HEK293 (cell line): ENCODE results near the gene DGKD.

Source experiments
- BCL11B ChIP-seq: fragments of 450-650 bp; formaldehyde crosslinking; IDR thresholded peaks from 2 replicates; pipeline ENCODE4 v1.5.1; 2016; ENCODE audit warnings: low read depth, missing biosample characterization, missing genetic modification characterization
- HOXD13 ChIP-seq: sonication (generic); formaldehyde crosslinking; IDR thresholded peaks from 2 replicates; pipeline ENCODE4 v1.8.0; 2022; ENCODE audit warnings: missing genetic modification reagents, borderline replicate concordance
- KLF8 ChIP-seq: fragments of 450-650 bp; formaldehyde crosslinking; IDR thresholded peaks from 2 replicates; pipeline ENCODE4 v1.5.1; 2016; ENCODE audit warnings: missing biosample characterization, missing genetic modification characterization
- OVOL3 ChIP-seq: fragments of 450-650 bp; formaldehyde crosslinking; IDR thresholded peaks from 2 replicates; pipeline ENCODE4 v1.5.1; 2016; ENCODE audit warnings: missing biosample characterization, missing genetic modification characterization
- ZBTB48 ChIP-seq: fragments of 450-650 bp; formaldehyde crosslinking; IDR thresholded peaks from 2 replicates; pipeline ENCODE4 v1.5.1; 2016; ENCODE audit warnings: missing biosample characterization, missing genetic modification characterization
- ZBTB8A ChIP-seq: fragments of 450-650 bp; formaldehyde crosslinking; IDR thresholded peaks from 2 replicates; pipeline ENCODE4 v1.5.1; 2016; ENCODE audit warnings: missing biosample characterization, missing genetic modification characterization
- ZFHX2 ChIP-seq: fragments of 450-650 bp; formaldehyde crosslinking; conservative IDR thresholded peaks from 2 replicates; pipeline ENCODE4 v1.5.1; 2016; ENCODE audit warnings: missing biosample characterization, missing genetic modification characterization
- ZFP37 ChIP-seq: fragments of 450-650 bp; formaldehyde crosslinking; IDR thresholded peaks from 2 replicates; pipeline ENCODE4 v1.5.1; 2016; ENCODE audit warnings: missing biosample characterization, missing genetic modification characterization
- ZFP69B ChIP-seq: fragments of 450-650 bp; formaldehyde crosslinking; IDR thresholded peaks from 2 replicates; pipeline ENCODE4 v1.5.1; 2016; ENCODE audit warnings: missing biosample characterization, missing genetic modification characterization
- ZNF16 ChIP-seq: fragments of 450-650 bp; formaldehyde crosslinking; IDR thresholded peaks from 2 replicates; pipeline ENCODE4 v1.5.1; 2016; ENCODE audit warnings: low read depth, missing biosample characterization, missing genetic modification characterization
- ZNF266 ChIP-seq: fragments of 450-650 bp; formaldehyde crosslinking; IDR thresholded peaks from 2 replicates; pipeline ENCODE4 v1.5.1; 2016; ENCODE audit warnings: missing biosample characterization, missing genetic modification characterization, low read depth
- ZNF324 ChIP-seq: fragments of 450-650 bp; formaldehyde crosslinking; IDR thresholded peaks from 2 replicates; pipeline ENCODE4 v1.5.1; 2016; ENCODE audit warnings: missing biosample characterization, missing genetic modification characterization
- ZNF335 ChIP-seq: fragments of 450-650 bp; formaldehyde crosslinking; conservative IDR thresholded peaks from 2 replicates; pipeline ENCODE4 v1.5.1; 2016; ENCODE audit warnings: missing biosample characterization, missing genetic modification characterization
- ZNF341 ChIP-seq: fragments of 450-650 bp; formaldehyde crosslinking; IDR thresholded peaks from 2 replicates; pipeline ENCODE4; 2016; ENCODE audit warnings: low read depth, missing biosample characterization, missing genetic modification characterization
- ZNF366 ChIP-seq: fragments of 450-650 bp; formaldehyde crosslinking; conservative IDR thresholded peaks from 2 replicates; pipeline ENCODE4 v1.5.1; 2016; ENCODE audit warnings: missing biosample characterization, missing genetic modification characterization
- ZNF37A ChIP-seq: fragments of 450-650 bp; IDR thresholded peaks from 2 replicates; pipeline ENCODE4 v1.5.1; 2018; ENCODE audit warnings: missing biosample characterization, missing genetic modification characterization
- ZNF391 ChIP-seq: fragments of 450-650 bp; formaldehyde crosslinking; IDR thresholded peaks from 2 replicates; pipeline ENCODE4 v1.5.1; 2016; ENCODE audit warnings: low read depth, missing biosample characterization, missing genetic modification characterization, borderline replicate concordance
- ZNF529 ChIP-seq: fragments of 450-650 bp; formaldehyde crosslinking; IDR thresholded peaks from 2 replicates; pipeline ENCODE4 v1.5.1; 2017; ENCODE audit warnings: missing genetic modification characterization, missing biosample characterization; ENCODE audit not compliant: insufficient replicate concordance
- ZNF629 ChIP-seq: fragments of 450-650 bp; formaldehyde crosslinking; IDR thresholded peaks from 2 replicates; pipeline ENCODE4 v1.5.1; 2017; ENCODE audit warnings: missing biosample characterization, missing genetic modification characterization
- ZNF645 ChIP-seq: fragments of 450-650 bp; formaldehyde crosslinking; IDR thresholded peaks from 2 replicates; pipeline ENCODE4; 2016; ENCODE audit warnings: missing biosample characterization, missing genetic modification characterization
- ZNF654 ChIP-seq: fragments of 450-650 bp; formaldehyde crosslinking; IDR thresholded peaks from 2 replicates; pipeline ENCODE4 v1.5.1; 2016; ENCODE audit warnings: low read depth, missing biosample characterization, missing genetic modification characterization
- ZNF664 ChIP-seq: fragments of 450-650 bp; formaldehyde crosslinking; IDR thresholded peaks from 2 replicates; pipeline ENCODE4 v1.5.1; 2016; ENCODE audit warnings: missing biosample characterization, missing genetic modification characterization
- ZNF776 ChIP-seq: fragments of 450-650 bp; formaldehyde crosslinking; IDR thresholded peaks from 2 replicates; pipeline ENCODE4 v1.5.0; 2017; ENCODE audit warnings: missing biosample characterization, missing genetic modification characterization, borderline replicate concordance
- TF ChIP-seq, protein P1 (sequence below): fragments of 450-650 bp; formaldehyde crosslinking; IDR thresholded peaks from 2 replicates; pipeline ENCODE4 v1.5.1; 2016; ENCODE audit warnings: missing biosample characterization, missing genetic modification characterization, borderline replicate concordance
- TF ChIP-seq, protein P2 (sequence below): fragments of 450-650 bp; formaldehyde crosslinking; IDR thresholded peaks from 2 replicates; pipeline ENCODE4 v1.5.1; 2017; ENCODE audit warnings: missing biosample characterization, missing genetic modification characterization
- TF ChIP-seq, protein P3 (sequence below): fragments of 450-650 bp; formaldehyde crosslinking; IDR thresholded peaks from 2 replicates; pipeline ENCODE4 v1.5.1; 2016; ENCODE audit warnings: missing biosample characterization, missing genetic modification characterization
- TF ChIP-seq, protein P4 (sequence below): fragments of 450-650 bp; formaldehyde crosslinking; IDR thresholded peaks from 2 replicates; pipeline ENCODE4 v1.5.1; 2016; ENCODE audit warnings: missing biosample characterization, missing genetic modification characterization
- TF ChIP-seq, protein P5 (sequence below): fragments of 450-650 bp; IDR thresholded peaks from 2 replicates; pipeline ENCODE4 v1.5.1; 2018; ENCODE audit warnings: missing biosample characterization, missing genetic modification characterization

Gene DGKD

DNA sequence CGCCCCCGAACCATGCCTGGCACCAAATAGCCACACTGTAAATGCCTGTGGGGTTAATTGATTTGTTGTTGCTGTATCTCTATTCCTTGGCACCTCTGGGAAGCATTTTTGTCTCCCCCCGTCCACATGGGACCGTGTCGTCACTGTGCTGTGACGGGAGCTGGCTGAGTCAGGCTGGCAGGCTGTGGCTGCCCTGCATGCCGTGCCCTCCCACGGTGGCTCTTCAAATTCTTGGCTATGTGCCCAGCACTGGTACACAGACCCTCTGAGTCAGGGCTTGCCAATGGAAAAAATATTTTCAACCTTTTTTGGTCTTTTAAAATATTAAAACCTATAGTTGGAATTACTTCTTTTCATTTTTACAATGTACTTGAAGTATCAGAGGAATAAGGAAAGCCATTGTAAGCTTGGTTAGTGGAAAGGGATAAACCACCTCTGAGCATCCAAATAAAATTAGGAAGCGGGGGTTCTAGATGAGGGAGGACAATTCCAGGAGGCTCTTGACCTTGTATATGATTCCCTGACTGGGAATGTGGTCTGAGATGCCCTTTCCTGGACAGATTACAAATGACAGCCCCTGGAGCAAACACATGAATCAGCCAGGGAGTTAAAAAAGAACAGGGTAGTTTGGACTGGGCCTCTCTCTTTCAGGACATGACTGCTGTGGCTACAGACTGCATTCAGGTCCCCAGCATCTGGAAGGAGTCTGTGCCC, 59.4 kb downstream of the DGKD start (continued):
- TF ChIP-seq, protein P1, sequence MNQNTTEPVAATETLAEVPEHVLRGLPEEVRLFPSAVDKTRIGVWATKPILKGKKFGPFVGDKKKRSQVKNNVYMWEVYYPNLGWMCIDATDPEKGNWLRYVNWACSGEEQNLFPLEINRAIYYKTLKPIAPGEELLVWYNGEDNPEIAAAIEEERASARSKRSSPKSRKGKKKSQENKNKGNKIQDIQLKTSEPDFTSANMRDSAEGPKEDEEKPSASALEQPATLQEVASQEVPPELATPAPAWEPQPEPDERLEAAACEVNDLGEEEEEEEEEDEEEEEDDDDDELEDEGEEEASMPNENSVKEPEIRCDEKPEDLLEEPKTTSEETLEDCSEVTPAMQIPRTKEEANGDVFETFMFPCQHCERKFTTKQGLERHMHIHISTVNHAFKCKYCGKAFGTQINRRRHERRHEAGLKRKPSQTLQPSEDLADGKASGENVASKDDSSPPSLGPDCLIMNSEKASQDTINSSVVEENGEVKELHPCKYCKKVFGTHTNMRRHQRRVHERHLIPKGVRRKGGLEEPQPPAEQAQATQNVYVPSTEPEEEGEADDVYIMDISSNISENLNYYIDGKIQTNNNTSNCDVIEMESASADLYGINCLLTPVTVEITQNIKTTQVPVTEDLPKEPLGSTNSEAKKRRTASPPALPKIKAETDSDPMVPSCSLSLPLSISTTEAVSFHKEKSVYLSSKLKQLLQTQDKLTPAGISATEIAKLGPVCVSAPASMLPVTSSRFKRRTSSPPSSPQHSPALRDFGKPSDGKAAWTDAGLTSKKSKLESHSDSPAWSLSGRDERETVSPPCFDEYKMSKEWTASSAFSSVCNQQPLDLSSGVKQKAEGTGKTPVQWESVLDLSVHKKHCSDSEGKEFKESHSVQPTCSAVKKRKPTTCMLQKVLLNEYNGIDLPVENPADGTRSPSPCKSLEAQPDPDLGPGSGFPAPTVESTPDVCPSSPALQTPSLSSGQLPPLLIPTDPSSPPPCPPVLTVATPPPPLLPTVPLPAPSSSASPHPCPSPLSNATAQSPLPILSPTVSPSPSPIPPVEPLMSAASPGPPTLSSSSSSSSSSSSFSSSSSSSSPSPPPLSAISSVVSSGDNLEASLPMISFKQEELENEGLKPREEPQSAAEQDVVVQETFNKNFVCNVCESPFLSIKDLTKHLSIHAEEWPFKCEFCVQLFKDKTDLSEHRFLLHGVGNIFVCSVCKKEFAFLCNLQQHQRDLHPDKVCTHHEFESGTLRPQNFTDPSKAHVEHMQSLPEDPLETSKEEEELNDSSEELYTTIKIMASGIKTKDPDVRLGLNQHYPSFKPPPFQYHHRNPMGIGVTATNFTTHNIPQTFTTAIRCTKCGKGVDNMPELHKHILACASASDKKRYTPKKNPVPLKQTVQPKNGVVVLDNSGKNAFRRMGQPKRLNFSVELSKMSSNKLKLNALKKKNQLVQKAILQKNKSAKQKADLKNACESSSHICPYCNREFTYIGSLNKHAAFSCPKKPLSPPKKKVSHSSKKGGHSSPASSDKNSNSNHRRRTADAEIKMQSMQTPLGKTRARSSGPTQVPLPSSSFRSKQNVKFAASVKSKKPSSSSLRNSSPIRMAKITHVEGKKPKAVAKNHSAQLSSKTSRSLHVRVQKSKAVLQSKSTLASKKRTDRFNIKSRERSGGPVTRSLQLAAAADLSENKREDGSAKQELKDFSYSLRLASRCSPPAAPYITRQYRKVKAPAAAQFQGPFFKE (tag by site-specific recombination) = no peak
- TF ChIP-seq KLF8 (tag by site-specific recombination) = no peak
- TF ChIP-seq OVOL3 (tag by site-specific recombination) = no peak
- no peak for TF ChIP-seq ZNF529 (tag by site-specific recombination)
- TF ChIP-seq ZNF776 = no peak
- TF ChIP-seq ZNF366 (tag by site-specific recombination) = no peak
- TF ChIP-seq ZFHX2 (tag by site-specific recombination) = peak; percentile 45; the same call in 1 of the 2 replicates
- TF ChIP-seq, protein P2, sequence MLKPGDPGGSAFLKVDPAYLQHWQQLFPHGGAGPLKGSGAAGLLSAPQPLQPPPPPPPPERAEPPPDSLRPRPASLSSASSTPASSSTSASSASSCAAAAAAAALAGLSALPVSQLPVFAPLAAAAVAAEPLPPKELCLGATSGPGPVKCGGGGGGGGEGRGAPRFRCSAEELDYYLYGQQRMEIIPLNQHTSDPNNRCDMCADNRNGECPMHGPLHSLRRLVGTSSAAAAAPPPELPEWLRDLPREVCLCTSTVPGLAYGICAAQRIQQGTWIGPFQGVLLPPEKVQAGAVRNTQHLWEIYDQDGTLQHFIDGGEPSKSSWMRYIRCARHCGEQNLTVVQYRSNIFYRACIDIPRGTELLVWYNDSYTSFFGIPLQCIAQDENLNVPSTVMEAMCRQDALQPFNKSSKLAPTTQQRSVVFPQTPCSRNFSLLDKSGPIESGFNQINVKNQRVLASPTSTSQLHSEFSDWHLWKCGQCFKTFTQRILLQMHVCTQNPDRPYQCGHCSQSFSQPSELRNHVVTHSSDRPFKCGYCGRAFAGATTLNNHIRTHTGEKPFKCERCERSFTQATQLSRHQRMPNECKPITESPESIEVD (tag by site-specific recombination) = no peak
- TF ChIP-seq ZNF391 (tag by site-specific recombination) = no peak
- peak; percentile 78 for TF ChIP-seq ZNF629 (tag by site-specific recombination)
- TF ChIP-seq HOXD13 (CRISPR knock-in tag) = no peak
- TF ChIP-seq ZNF654 (tag by site-specific recombination) = no peak
- no peak for TF ChIP-seq ZBTB48
- no peak for TF ChIP-seq ZFP69B (tag by site-specific recombination)
- TF ChIP-seq ZNF16 (tag by site-specific recombination) = no peak
- TF ChIP-seq ZNF37A (tag by site-specific recombination) = no peak
- TF ChIP-seq, protein P3, sequence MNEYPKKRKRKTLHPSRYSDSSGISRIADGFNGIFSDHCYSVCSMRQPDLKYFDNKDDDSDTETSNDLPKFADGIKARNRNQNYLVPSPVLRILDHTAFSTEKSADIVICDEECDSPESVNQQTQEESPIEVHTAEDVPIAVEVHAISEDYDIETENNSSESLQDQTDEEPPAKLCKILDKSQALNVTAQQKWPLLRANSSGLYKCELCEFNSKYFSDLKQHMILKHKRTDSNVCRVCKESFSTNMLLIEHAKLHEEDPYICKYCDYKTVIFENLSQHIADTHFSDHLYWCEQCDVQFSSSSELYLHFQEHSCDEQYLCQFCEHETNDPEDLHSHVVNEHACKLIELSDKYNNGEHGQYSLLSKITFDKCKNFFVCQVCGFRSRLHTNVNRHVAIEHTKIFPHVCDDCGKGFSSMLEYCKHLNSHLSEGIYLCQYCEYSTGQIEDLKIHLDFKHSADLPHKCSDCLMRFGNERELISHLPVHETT (tag by site-specific recombination) = no peak
- TF ChIP-seq ZNF335 (tag by site-specific recombination) = peak; percentile 46; the same call in 1 of the 2 replicates
- TF ChIP-seq, protein P4, sequence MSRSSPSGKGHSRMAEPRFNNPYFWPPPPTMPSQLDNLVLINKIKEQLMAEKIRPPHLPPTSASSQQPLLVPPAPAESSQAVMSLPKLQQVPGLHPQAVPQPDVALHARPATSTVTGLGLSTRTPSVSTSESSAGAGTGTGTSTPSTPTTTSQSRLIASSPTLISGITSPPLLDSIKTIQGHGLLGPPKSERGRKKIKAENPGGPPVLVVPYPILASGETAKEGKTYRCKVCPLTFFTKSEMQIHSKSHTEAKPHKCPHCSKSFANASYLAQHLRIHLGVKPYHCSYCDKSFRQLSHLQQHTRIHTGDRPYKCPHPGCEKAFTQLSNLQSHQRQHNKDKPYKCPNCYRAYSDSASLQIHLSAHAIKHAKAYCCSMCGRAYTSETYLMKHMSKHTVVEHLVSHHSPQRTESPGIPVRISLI (tag by site-specific recombination) = no peak
- TF ChIP-seq ZNF664 (tag by site-specific recombination) = no peak
- TF ChIP-seq ZNF645 (tag by site-specific recombination) = no peak
- TF ChIP-seq ZNF266 (tag by site-specific recombination) = no peak
- TF ChIP-seq ZFP37 (tag by site-specific recombination) = no peak
- TF ChIP-seq, protein P5, sequence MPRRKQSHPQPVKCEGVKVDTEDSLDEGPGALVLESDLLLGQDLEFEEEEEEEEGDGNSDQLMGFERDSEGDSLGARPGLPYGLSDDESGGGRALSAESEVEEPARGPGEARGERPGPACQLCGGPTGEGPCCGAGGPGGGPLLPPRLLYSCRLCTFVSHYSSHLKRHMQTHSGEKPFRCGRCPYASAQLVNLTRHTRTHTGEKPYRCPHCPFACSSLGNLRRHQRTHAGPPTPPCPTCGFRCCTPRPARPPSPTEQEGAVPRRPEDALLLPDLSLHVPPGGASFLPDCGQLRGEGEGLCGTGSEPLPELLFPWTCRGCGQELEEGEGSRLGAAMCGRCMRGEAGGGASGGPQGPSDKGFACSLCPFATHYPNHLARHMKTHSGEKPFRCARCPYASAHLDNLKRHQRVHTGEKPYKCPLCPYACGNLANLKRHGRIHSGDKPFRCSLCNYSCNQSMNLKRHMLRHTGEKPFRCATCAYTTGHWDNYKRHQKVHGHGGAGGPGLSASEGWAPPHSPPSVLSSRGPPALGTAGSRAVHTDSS (tag by site-specific recombination) = no peak
- TF ChIP-seq ZNF324 (tag by site-specific recombination) = no peak
- no peak for TF ChIP-seq BCL11B (tag by site-specific recombination)
- TF ChIP-seq ZBTB8A (tag by site-specific recombination) = no peak
- TF ChIP-seq ZNF341 = no peak
